Activated CD4-positive, CD25-positive, alpha-beta regulatory T cell treated with anti-CD3 and anti-CD28 coated beads, Interleukin-2, amount 50 U/mL, for 16 hours (primary cell): ENCODE results near the gene FAM241B.
A peak's percentile ranks its signal among the peaks of the same experiment; 100 is the strongest.

Experiments used
- DNase-seq: peaks from one replicate; pipeline ENCODE4 v3.0.0-alpha.2; 2020; ENCODE audit warnings: low read depth, low spot score

FAM241B gene

DNA sequence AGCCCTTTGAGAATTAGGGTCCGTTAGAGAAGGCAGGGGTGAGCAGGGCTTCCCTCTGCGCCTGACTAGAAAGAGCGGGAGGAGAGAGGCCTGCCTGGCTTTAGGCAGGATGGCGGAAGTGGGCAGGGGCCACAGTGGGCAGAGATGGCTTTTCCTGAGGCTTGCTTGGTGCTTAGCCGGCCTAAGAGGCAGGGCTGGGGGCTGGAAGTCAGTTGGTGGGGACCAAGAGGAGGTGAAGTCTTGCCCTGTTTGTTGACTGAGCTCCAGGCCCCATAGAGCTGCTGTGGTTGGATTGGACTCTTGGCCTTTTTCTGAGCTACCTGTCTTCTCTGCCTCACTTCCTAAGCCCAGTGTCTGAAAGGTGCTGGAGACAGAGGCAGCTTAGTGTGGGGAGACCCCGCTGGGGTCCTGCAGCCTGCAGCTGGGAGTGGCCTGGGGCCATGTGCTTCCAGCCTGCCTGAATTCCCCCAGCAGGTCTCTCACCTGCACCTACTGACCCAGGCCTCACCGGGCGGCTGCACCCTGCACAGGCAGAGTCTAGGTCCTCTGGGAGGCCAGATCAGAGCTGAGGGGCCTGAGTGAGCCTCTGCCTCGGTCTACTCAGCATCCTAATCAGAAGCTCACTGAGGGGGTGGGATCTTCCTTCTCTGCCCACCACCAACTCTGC, 4.8 kb downstream of the FAM241B start:
- DNase-seq: no peak

DNA sequence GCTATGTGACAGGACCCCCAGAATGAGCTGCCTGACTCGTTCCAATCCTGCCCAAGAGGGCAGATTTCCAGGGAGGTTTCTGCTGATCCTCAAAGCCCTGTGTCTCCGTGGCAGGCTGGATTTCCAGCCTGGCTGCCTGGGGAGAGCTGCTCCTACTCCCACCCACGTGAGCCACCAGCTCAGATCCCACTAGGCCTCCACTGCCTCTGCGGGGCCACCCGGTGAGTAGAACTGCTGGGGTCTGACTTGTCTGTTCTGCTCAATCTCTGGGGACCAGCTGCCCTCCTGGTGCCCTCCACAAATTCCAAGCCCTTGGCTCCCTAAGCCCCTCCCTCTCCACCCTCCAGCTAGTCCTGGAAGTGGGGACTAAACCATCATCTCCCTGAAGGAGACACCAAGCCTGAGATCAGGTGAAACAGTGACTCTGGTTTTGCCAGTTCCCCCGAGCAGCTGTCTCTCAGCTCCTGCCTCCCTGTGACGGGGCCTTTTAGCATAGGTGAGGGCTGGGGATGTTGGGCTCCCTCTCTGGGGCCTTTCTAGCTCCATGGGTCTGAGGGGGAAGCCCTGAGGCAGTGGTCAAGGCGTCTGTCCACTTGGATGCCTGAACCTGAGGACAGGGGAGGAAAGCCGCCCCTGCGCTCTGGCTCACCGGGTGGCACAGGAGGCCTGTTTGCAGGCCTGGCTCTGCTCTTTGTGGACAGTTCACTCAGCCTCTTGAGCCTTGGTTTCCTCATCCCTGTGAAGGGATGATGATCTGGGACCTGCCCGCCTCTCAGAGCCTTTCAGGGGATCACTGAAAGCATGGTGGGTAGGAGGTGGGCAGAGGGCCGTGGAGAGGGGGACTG, 5.6 kb downstream of the FAM241B start:
- no peak for DNase-seq

DNA sequence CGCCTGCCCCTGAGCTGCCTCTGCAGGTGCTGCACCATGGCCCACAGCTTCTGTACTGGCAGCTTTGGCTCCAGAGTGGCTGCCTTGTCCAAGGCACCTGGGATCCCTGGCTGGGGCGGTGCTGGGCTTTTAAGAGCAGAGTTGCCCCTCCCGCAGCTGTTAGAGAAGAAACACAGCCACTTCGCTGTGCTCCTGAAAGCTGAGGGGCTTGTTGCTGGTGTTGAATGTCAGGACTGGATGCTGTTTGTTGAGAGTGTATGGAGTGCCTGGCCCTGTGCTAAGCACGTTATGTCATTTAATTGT, 6.2 kb downstream of the FAM241B start:
- DNase-seq: no peak

DNA sequence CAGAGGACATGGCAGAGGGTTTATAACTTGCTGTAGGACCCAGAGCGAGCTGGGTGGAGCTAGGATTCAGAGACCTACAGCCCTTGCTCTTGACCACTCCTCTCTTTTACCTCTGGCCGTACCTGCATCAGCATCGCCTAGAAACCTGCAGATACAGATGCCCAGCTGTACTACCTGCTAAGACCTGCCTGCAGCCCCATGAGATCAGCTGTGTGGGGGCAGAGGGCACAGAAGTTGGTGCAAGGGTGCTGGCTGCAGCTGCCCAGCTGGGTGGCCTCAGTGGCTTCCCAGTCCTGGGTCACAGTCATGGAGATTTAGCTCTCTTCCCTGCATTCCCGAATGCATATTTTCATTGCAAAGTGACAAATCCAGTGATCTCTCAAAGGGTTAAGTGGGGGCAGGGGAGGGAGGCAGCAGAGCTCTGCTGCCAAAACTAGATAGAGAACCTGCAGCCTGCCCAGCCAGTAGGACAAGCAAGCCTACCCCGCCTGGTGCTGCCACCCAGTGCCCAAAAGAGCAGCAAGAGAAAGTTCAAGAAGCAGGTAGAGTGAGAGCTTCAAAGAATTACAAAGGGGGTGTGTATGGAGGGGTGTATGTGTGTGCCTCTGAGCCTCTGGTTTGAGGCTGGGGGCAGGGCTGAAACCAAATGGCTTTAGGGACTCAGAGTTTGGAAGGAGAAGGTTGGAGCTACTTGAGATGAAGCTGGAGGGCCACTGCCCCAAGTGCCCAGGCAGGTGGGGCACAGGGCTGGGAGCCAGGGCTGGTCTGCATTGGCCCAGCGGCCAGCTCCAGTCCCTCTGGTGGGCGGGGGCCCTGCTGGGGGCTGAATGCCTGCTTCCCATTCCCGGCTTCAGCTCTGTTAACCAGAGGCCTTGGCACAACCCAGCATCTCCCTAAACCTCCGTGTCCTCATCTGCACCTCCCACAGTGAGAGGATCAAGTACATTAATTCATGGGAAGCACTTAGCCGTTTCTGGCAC, 6.9 kb downstream of the FAM241B start:
- DNase-seq: no peak

DNA sequence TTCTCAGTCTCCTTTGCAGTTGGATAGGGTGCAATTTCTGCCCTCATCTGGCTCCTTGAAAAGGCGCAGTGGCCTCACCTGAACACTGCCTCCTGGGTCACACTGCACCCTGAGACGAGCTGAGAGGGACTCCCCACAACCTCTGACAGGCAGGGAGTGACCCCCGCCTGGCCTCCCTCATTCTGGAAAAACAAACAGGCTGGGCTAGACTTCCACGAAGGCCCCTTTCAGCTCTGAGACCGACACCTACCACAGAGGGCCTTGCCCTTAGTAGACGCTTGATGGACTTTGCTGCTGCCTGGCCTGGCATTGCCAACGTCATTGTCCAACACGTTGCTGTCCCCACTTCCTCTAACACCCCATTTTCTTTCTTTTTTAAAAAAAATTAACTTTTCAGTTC, 8.6 kb downstream of the FAM241B start:
- DNase-seq: no peak

DNA sequence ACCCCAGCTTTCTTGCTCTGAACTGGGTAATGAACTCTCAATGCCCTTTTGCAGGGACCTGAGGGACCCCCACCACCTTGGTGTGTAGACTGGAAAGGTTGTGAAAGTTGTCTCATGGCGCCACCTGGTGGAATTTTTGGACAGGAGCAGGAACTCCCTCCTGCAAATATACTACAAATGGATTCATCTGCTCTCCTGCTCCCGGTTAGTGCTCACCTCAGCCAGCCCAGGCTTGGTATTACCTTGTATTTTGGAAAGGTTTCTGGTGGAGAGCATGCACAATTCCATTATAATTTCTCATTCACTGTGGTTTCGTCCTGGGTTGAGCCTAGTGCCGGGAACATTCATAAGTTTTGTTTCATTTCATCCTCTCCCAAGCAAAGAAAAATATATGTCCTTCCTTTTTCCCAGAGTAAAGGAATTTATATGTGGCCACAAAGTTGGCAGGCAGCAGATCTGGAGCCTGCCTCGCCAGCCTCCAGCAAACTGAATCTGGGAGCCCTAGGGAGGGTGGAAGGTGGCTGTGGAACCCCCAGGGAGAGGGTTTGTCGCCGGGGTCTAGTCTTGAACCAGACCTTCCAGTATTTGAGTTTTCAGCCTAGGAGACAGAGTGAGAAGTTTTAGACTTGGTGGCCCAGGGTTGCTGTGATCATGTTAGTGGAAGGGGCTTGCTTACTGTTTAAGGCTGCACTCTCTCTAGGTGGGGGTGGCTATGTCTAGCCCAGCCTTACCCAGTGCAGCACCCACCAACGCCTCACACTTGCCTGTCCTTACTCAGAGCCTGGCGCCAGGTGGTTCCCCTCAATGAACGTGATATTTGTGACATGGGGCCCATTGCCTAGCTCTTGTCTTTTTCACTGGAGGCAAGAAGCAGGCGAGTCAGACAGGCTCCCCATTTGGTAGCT, 9.5 kb downstream of the FAM241B start:
- DNase-seq: peak; percentile 48

DNA sequence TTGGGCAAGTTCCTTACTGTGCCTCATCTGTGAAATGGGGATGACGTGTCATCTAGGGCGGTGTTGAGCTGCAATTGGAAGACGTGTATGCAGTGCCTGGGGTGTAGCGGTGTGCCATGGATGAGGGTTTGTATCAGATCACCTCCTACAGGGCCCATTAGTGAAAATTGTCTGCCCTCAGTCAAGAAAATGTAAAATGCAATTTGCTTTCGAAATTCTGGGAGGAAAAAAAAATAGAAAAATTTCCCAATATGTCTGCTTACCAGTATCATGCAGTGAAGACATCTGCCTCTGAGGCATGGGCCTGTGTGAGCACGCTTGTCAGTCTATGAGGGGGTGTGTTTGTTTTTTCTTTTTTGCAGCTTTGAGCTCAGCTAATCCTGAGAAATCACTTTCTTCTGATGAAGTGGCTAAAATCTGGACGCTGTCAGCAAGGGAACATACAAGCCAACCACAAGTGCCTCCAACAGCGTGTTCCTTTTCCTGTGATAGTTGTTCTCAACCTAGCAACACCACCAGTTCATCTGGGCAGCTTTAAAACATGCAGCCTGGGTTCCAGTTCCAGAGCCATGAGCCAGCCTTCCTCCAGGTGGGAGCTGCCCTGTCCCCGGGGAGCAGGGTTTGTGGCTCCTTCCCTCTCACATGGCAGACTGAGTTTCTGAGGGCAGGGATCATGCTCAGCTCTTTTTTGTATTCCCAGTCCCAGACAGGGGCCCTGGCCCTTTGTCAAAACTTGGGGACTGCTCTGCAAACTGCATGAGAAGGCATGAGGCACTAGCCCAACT, 10.3 kb downstream of the FAM241B start:
- no peak for DNase-seq

DNA sequence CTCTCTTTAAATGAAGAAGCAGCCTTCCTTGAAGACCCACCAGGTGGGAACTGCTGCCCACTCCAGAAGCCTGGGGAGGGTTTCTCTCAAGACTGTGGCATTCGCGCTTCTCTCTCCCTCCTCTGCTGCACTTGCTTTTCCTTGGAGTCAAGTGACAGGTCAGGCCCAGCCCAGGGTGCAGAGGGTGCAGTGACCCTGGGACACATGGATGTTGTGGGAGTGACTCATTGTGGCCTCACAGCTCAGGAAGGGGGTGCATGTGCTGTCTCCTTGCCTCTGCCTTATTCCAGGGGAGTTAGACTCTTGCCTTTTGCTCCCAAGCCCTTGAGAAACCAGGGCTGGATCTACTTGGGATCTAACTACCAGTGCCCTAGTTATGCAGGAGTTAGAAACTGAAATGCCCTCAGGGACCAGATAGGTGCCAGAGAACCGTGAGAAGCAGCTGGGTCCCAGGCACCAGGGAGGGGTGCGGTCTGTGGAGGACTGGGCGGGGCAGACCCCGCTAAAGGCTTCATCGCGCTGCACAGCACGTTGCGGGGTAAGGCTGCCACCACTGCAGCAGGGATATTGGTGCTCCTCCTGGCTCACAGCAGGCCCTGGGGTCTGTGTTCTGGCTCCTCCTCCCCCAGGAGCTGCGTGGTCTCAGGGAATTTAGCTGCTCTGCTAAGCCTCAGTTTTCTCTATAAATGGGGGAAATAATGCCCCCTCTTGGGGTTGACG, 11.4 kb downstream of the FAM241B start:
- no peak for DNase-seq

DNA sequence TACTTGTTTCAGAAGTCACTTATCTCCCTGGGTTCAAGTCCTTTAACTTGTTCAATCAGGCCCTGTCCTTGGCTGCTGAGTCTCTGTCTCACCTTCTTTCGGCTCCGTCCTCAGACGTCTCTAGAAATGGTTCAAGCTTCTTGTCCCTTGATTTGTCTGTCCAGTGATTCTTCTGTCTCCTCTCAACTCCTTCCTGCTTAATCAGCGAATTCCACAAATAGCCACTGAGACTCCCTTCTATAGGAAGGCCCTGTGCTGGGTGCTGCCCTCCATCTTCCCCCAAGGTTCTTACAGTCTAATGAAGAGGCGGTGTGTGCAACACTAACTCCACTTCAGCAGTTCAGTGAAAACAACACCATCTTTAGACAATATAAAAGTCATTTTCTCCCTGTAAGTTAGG, 12.7 kb downstream of the FAM241B start:
- DNase-seq: no peak

DNA sequence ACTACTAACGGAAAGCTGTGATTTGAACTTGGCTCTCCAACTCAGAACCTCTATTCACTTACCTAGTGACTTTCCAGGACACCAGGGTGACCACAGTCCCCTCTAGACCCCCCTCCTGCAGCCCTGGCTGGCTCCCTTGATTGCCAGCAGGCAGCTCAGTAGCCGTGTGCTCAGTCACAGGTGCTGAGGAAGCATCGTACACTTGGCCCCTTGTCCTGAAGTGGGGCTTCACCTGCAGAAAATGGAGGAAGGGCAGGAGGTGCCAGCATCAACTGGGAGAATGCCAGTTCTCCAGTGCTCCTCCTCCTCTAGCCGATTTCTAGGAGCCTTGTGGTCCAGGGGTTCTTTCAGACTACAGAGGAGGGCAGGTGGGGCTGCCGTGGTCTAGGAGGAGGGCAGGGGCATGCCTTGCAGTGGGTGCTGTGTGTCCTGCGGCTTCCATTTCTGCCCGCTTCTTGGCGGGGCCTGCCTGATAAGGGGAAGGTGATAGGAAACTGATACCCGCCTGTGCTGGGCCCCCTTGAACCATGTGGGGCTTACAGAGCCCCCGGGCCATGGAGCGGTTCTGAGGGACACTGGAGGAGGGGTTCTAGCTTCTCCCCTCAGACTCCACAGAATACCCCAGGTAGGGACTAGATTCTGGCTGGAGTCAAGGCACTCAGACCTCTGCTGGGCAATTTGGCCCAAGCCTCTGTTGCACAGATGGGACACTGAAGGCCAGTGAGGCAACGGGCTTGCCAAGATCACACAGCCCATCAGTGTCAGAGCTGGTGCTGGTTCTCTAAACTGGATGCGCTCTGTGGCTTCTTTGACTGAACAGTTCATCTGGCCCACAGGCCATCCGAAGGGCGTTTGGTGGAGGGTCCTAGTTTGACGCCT, 14.0 kb downstream of the FAM241B start:
- no peak for DNase-seq

DNA sequence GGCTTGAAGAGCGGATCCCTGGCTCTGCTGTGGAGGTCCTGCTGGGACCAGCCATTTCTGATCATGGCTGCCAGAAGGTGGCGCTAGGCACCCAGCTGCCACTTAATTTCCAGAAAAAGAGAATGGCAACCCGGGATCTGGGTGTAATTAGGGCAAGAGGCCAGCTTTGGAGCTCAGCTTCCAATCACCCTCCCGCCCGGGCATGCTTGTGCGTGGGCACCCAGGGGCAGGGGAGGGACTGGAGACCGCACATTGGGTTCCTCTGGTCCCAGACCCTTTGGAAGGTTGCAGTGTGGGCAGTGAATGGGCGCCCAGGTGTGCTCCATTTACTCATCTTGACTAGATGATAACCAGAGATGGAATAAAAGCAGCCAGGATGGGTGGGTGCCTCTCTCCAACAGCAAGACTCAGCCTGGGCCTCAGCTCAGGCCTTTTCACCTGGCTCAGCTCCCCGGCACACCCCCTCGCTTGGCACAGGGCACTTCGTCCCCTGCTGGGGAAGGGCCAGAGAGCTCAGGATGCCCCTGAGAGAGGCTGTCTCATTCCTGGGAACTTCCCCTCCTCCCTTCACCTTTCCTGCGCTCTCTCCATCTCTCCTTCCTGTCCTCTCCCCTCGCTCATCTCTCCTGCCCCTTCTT, 14.7 kb downstream of the FAM241B start:
- DNase-seq: no peak

DNA sequence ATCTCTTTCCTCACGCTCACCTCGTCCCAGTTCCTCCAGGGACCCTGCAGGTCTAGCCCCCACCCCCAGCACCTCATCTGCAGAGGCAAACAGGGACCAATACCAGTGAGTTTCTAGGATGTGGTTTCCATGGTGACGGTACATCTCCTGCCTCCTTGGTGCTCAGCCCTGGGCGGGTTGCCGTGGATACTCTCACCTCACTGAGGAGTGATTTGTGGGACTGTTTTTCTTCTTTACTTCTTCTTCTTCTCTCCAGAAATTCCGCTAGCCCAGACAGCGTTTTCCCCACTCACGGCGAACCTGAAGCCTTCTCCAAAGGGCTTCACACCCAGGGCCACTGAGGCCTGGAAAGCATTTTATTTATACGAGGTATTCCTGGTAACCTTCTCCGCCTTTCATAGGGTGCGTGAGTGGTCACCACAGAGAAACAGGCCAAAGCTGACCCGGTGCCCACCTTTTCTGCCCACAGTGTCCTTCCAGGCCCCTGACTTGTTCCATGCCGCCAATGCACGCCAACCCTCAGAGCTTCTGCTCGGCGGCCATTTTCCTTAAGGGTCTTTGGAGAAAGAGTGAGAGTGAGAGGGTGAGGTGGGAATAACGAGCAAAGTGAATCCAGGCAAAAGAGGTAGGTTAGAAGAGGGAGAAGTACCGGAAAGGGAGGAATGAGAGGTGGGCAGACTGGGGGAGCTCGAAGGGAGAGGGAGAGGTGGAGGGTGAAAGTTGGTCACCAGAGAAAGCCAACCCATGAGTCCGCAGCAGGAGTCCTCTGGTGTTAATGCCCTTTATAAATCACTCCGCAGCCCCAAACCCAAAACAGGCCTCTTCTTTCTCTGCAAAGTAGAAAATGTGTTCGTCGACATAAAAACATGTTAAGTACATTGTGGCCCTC, 15.5 kb downstream of the FAM241B start:
- no peak for DNase-seq

DNA sequence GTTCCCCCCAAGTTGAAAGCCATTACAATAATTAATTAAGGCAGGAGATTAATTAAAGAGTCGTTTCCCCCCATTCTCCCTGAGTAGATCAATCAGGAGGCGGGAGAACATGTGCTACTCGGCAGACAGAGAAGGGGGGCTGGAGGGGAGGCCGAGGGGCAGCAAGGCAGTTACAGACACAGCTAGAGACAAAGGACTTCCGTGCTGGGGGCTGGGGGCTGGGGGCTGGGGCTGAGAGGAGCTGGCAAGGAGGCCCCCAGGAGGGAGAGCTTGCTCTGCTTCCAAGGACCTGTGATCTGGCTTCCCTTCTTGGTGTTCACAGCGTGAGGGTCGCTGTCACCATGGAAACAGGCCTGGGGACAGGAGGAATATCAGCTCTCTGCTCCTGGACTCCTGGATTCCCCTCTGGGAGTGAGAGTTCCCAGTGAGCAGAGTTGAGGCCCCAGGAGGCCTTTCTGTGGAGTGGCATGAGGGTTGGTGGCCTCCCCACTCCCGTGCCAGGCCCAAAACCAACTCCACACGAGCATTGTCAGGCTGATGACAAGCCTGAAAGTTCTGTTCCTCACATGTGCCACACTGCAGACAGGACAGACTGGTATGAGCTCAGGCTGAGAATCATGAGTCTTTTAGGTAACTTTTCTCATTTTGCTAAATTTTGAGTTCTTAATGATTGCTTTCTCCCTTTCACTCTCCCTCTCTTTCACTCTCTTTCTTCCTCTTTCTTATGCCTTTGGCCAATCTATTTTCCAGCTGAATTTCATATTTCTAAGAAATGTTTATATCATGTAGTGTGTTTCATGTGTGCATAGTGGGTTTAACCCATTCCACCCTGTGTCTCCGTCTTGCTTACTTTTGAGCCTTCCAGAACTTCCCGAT, 16.4 kb downstream of the FAM241B start:
- DNase-seq: no peak

DNA sequence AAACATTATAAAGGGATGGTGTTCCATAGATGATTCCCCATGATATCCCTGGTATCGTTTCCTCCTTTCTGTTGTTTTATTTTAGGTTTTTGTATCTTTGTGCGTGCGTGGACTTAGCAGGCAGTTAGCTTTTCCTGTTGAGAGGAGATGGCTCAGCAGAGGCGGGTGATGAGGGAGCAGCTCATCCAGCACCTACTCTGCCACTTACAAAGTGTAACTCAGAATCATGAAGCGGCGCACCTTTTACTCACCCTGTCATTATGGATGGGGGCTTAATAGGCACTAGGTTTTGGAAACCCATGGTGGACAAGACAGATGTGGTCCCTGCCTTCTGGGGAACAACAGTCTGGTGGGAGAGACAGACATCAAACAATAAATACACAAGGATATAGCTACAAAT, 17.1 kb downstream of the FAM241B start:
- no peak for DNase-seq

DNA sequence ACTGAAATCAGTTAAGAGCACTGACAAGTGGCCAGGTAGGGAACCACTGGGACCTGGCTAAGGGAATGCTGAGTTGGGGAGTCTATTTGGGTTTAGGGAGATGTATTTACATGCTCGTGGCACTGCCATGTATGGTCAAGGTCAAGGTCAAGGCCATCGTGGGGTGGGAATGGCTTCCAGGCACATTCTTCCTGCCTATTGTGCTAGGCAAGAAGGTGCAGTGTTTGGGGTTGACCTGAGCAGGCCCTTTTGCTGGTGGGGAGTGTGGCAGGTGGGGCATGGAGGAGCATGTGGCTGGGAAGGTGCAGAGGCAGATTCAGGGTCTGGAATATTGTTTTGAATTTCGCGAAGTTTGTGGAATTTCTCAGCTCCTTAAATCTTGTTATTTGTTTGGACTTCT, 17.8 kb downstream of the FAM241B start:
- DNase-seq: no peak

DNA sequence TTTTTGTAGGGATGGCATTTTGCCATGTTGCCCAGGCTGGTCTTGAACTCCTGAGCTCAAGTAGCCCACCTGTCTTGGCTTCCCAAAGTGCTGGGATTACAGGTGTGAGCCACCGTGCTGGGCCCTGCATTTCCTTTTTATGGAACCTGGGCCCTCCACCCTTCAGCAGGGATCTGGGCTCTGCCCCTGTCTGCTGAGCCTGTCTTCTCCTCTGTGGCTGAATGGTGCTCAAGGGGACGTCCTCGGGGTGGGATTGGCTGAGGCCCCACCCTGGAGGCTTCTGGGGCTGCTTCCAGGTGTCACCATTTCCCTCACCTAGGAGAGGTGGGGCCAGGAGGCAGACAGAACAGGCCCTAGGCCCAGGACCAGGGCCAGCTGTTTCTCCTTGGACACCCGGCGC, 18.4 kb downstream of the FAM241B start:
- no peak for DNase-seq
